ENCODE measurements around the gene ZDHHC22.

- TF ChIP-seq, protein P1, sequence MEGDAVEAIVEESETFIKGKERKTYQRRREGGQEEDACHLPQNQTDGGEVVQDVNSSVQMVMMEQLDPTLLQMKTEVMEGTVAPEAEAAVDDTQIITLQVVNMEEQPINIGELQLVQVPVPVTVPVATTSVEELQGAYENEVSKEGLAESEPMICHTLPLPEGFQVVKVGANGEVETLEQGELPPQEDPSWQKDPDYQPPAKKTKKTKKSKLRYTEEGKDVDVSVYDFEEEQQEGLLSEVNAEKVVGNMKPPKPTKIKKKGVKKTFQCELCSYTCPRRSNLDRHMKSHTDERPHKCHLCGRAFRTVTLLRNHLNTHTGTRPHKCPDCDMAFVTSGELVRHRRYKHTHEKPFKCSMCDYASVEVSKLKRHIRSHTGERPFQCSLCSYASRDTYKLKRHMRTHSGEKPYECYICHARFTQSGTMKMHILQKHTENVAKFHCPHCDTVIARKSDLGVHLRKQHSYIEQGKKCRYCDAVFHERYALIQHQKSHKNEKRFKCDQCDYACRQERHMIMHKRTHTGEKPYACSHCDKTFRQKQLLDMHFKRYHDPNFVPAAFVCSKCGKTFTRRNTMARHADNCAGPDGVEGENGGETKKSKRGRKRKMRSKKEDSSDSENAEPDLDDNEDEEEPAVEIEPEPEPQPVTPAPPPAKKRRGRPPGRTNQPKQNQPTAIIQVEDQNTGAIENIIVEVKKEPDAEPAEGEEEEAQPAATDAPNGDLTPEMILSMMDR (IDR thresholded peaks at IDR 0.05; ENCODE audit: poor library complexity, severe bottlenecking): no peak
- TF ChIP-seq, protein P2, sequence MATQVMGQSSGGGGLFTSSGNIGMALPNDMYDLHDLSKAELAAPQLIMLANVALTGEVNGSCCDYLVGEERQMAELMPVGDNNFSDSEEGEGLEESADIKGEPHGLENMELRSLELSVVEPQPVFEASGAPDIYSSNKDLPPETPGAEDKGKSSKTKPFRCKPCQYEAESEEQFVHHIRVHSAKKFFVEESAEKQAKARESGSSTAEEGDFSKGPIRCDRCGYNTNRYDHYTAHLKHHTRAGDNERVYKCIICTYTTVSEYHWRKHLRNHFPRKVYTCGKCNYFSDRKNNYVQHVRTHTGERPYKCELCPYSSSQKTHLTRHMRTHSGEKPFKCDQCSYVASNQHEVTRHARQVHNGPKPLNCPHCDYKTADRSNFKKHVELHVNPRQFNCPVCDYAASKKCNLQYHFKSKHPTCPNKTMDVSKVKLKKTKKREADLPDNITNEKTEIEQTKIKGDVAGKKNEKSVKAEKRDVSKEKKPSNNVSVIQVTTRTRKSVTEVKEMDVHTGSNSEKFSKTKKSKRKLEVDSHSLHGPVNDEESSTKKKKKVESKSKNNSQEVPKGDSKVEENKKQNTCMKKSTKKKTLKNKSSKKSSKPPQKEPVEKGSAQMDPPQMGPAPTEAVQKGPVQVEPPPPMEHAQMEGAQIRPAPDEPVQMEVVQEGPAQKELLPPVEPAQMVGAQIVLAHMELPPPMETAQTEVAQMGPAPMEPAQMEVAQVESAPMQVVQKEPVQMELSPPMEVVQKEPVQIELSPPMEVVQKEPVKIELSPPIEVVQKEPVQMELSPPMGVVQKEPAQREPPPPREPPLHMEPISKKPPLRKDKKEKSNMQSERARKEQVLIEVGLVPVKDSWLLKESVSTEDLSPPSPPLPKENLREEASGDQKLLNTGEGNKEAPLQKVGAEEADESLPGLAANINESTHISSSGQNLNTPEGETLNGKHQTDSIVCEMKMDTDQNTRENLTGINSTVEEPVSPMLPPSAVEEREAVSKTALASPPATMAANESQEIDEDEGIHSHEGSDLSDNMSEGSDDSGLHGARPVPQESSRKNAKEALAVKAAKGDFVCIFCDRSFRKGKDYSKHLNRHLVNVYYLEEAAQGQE (IDR thresholded peaks at IDR 0.05; ENCODE audit: borderline replicate concordance): no peak
- TF ChIP-seq EZH2 (IDR thresholded peaks at IDR 0.05; ENCODE audit: borderline replicate concordance, insufficient read depth, low read length, poor library complexity, severe bottlenecking): no peak
These were observed 42.3 kb upstream of the ZDHHC22 start for GRCh38 chr14:77183896-77184295.

Data from neural cell (in vitro differentiated cells).